Stimulated activated CD8-positive, alpha-beta memory T cell treated with anti-CD3 and anti-CD28 coated beads, Interleukin-15, amount 100 ng/mL, for 24 hours (primary cell): ENCODE data around the gene BRD4.

ENCODE experiments used
- DNase-seq: peaks from one replicate; pipeline ENCODE4 v3.0.0-alpha.2; 2020; ENCODE audit warnings: low read depth

Gene BRD4

GRCh38 chr19:15313649-15314279 lies 18.6 kb downstream of the BRD4 start:
- DNase-seq = no peak

GRCh38 chr19:15307169-15307568 lies 25.2 kb downstream of the BRD4 start:
- no peak for DNase-seq

DNA sequence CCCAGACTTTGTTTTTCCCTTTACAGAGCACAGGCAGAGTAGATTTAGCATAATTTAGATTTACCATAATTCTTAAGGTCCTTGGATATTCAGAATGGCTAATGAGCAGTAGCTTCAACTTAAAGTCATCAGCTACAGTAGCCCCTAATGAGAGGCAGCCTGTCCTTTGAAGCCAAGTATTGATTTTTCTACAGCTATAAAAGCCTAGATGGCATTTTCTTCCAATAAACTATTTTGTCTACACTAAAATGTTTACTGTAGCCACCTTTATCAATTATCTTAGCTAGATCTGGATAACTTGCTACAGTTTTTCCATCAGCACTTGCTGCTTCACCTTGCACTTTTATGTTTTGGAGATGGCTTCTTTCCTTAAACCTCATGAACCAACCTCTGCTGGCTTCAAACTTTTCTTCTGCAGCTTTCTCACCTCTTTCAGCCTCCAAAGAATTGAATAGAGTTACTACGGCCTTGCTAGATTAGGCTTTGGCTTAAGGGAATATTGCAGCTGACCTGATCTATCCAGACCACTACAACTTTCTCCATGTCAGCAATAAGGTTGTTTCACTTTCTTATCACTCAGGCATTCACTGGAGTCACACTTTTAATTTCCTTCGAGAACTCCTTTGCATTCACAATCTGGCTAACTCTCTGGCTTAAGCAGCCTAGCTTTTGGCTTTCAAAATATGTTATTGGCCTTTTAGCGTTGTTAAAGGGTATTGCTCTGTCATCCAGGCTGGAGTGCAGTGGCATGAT lies 26.6 kb downstream of the BRD4 start:
- no peak for DNase-seq

GRCh38 chr19:15304140-15304705 lies 28.1 kb downstream of the BRD4 start:
- DNase-seq = no peak

- DNase-seq = no peak
These were observed 29.1 kb downstream of the BRD4 start for GRCh38 chr19:15303105-15303780.

GRCh38 chr19:15300533-15301197 lies 31.7 kb downstream of the BRD4 start:
- no peak for DNase-seq

- DNase-seq = no peak
These were observed 32.5 kb downstream of the BRD4 start for GRCh38 chr19:15299568-15300409.

- DNase-seq = no peak
These were observed 33.3 kb downstream of the BRD4 start for GRCh38 chr19:15298847-15299567.

GRCh38 chr19:15297416-15298224 lies 34.7 kb downstream of the BRD4 start:
- DNase-seq = no peak

GRCh38 chr19:15296841-15297415 lies 35.4 kb downstream of the BRD4 start:
- no peak for DNase-seq

- DNase-seq = no peak
These were observed 36.0 kb downstream of the BRD4 start for GRCh38 chr19:15296353-15296752.

DNA sequence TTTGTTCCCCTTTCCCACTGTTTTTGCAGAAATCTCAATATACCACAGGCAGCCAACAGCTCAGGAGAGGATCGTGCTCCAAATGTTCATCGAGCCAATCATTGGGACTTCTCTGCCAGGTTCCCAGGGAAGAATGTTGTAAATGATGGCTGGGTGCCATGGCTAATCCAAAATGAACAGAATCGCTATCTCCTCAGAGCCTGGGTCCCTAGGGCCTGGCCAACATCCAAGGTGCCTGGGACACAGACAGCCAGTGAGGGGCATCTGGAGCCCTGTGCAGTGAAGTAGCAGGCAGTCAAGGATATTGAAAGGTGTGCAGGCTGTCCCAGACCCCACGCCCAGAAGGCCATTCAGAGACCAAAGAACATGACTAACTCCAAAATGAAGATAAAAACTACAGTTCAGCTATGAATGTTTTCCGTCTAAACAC lies 37.8 kb downstream of the BRD4 start:
- DNase-seq = no peak

- DNase-seq = no peak
These were observed 38.4 kb downstream of the BRD4 start for GRCh38 chr19:15293781-15294491.

GRCh38 chr19:15292847-15293582 lies 39.3 kb downstream of the BRD4 start:
- no peak for DNase-seq

DNA sequence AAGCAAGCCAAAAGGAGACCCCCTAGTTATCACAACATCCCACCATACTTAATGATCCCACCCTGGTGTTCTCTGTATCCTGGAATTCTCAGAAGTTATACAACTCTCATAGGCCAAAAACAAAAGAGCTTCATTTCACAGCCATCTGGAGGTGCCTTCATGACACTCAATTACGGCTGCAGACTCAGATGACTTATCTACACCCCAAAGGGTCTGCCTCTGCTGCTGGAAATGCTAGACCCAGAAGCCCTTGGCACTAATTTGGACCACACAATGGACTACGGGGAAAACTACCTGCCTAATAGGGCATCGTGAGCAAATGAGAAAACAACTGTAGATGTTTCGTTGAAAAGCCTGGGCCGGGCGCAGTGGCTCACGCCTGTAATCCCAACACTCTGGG lies 40.2 kb downstream of the BRD4 start:
- DNase-seq = no peak

DNA sequence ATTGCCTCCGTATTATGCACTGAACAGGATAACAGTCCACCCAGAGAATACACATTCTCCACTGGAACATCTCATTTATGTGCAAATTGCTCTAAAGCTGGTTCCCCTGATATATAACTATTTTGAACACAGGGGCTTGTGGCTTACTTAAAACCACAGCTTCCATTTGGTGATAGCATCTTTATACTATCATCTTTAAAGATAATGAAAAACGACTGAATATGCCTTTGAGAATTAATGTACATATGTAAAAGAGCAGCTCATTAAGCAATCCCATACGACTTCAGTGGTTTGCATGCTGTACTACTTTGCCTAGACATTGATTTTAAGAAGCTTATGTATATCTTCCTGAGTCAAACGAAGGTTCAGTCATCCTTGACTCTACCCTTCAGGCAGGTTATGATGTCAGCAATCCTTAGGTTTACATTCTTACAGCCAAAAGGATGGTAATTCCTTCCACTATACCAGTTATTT lies 40.8 kb downstream of the BRD4 start:
- no peak for DNase-seq

DNA sequence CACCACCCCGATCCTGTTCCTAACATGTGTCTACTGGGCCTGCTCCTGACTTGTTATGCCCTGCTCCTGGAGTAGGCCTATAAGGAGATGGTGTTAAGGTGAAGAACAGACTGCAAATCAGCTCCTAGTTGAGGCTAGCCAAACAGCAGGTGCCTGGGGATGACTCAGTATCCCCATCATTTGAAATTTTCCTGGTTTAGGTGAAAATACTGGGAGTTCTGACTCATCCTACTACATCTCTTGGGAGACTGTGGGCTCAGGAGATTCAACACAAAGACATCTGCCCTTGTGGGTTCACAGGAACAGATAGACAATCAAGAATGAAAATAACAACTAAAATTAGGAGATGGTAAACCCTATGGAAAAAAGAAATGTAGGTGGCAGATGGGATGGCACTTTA lies 41.2 kb downstream of the BRD4 start:
- no peak for DNase-seq

DNA sequence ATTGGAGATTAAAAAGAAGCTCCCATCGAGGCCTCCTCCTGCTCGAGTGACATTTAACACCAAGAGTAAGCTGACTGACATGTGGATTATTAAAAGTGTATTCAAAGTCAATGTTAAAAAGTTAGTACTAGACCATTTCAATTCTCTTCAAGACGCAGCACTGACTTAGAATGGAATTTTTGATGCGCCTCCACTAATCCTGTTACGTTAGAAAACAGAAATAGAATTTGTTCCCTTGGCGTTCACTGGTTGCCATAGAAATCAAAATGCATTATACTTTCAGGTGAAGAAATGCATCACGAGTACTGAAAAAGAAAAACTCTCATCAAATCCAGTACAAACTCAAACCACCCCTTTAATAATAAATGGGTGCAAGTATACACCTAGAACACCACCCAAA lies 42.2 kb downstream of the BRD4 start:
- no peak for DNase-seq
